HAP-1 (cell line): ENCODE measurements around the gene AMOTL2.

ENCODE experiments used
- DNase-seq, 2 experiments: peaks; one replicate each; pipeline ENCODE4 v3.0.0-alpha.2; 2016 to 2020; ENCODE audit warnings: low spot score in 2 of 2
- H3K27me3 ChIP-seq: fragments of 250-450 bp; sonication (Bioruptor Pico); 2 replicates; pipeline ENCODE4 v1.5.1; 2020; ENCODE audit warnings: low read depth, mild to moderate bottlenecking, moderate library complexity
- H3K36me3 ChIP-seq: fragments of 250-450 bp; sonication (Bioruptor Pico); replicated peaks from 2 replicates; pipeline ENCODE4 v1.5.1; 2020; ENCODE audit warnings: mild to moderate bottlenecking
- H3K4me1 ChIP-seq: fragments of 250-450 bp; sonication (Bioruptor Pico); 2 replicates; pipeline ENCODE4 v1.5.1; 2020; ENCODE audit warnings: mild to moderate bottlenecking
- H3K4me3 ChIP-seq: fragments of 250-450 bp; sonication (Bioruptor Pico); 2 replicates; pipeline ENCODE4 v1.5.1; 2020; ENCODE audit warnings: mild to moderate bottlenecking, moderate library complexity
- H3K9me3 ChIP-seq: fragments of 250-450 bp; sonication (Bioruptor Pico); 2 replicates; pipeline ENCODE4 v1.5.1; 2020; ENCODE audit warnings: mild to moderate bottlenecking, moderate library complexity
- in situ Hi-C: fragments of 300-500 bp; cut with MboI; formaldehyde crosslinking; loops from 3 replicates; pipeline ENCODE4 v1.14.3; 2020; ENCODE audit warnings: low sequenced_read_pairs, inconsistent platforms, mixed read lengths

Gene AMOTL2

GRCh38 chr3:134336587-134336986 is 37.7 kb downstream of the AMOTL2 start:
- H3K4me3 ChIP-seq = no peak overlapping the region
- H3K9me3 ChIP-seq = no peaks in the 10 kb centered on the region
- H3K4me1 ChIP-seq = peaks cover 22% of the 10 kb centered on the region
- no peak for DNase-seq
- in situ Hi-C loops = no loop called here
- H3K27me3 ChIP-seq = no peaks in the 10 kb centered on the region
- H3K36me3 ChIP-seq = no peaks in the 10 kb centered on the region

GRCh38 chr3:134334901-134335280 is 39.4 kb downstream of the AMOTL2 start:
- no peak for DNase-seq
- no peaks in the 10 kb centered on the region for H3K36me3 ChIP-seq
- no peaks in the 10 kb centered on the region for H3K27me3 ChIP-seq
- in situ Hi-C loops = no loop called here
- H3K4me3 ChIP-seq = no peak overlapping the region
- peaks cover 31% of the 10 kb centered on the region for H3K4me1 ChIP-seq
- no peaks in the 10 kb centered on the region for H3K9me3 ChIP-seq

- in situ Hi-C loops = no loop called here
- H3K36me3 ChIP-seq = no peaks in the 10 kb centered on the region
- H3K4me3 ChIP-seq = no peak overlapping the region
- H3K27me3 ChIP-seq = no peaks in the 10 kb centered on the region
- DNase-seq = no peak
- H3K9me3 ChIP-seq = no peaks in the 10 kb centered on the region
- peaks cover 35% of the 10 kb centered on the region for H3K4me1 ChIP-seq
Measured at GRCh38 chr3:134334231-134334900, 39.9 kb downstream of the AMOTL2 start.

- Histone ChIP-seq H3K4me1 (peaks cover 38% of the 10 kb centered on the region), H3K27me3 (no peaks in the 10 kb centered on the region), H3K4me3 (no peak overlapping the region), H3K36me3 (no peaks in the 10 kb centered on the region), H3K9me3 (no peaks in the 10 kb centered on the region)
- DNase-seq = peak; percentile 63 to 79
- in situ Hi-C loops = no loop called here
Measured at GRCh38 chr3:134333522-134334181, 40.6 kb downstream of the AMOTL2 start.

- in situ Hi-C loops = no loop called here
- H3K36me3 ChIP-seq = no peaks in the 10 kb centered on the region
- no peak for DNase-seq
- H3K9me3 ChIP-seq = no peaks in the 10 kb centered on the region
- H3K4me1 ChIP-seq = peaks cover 49% of the 10 kb centered on the region
- H3K27me3 ChIP-seq = no peaks in the 10 kb centered on the region
- H3K4me3 ChIP-seq = no peak overlapping the region
Measured at GRCh38 chr3:134332344-134332743, 41.9 kb downstream of the AMOTL2 start.

GRCh38 chr3:134331811-134332199 is 42.4 kb downstream of the AMOTL2 start:
- H3K36me3 ChIP-seq = no peaks in the 10 kb centered on the region
- H3K27me3 ChIP-seq = no peaks in the 10 kb centered on the region
- no peaks in the 10 kb centered on the region for H3K9me3 ChIP-seq
- H3K4me3 ChIP-seq = no peak overlapping the region
- in situ Hi-C loops = no loop called here
- DNase-seq = no peak
- peaks cover 55% of the 10 kb centered on the region for H3K4me1 ChIP-seq

GRCh38 chr3:134330883-134331810 is 43.1 kb downstream of the AMOTL2 start:
- in situ Hi-C loops = no loop called here
- peaks cover 60% of the 10 kb centered on the region for H3K4me1 ChIP-seq
- no peak overlapping the region for H3K4me3 ChIP-seq
- peak in 1 of 2 experiments; percentile 54 for DNase-seq
- H3K9me3 ChIP-seq = no peaks in the 10 kb centered on the region
- no peaks in the 10 kb centered on the region for H3K36me3 ChIP-seq
- no peaks in the 10 kb centered on the region for H3K27me3 ChIP-seq

- peaks cover 51% of the 10 kb centered on the region for H3K4me1 ChIP-seq
- peak in 1 of 2 experiments; percentile 3 for DNase-seq
- in situ Hi-C loops = no loop called here
- no peak overlapping the region for H3K4me3 ChIP-seq
- no peaks in the 10 kb centered on the region for H3K9me3 ChIP-seq
- H3K36me3 ChIP-seq = no peaks in the 10 kb centered on the region
- H3K27me3 ChIP-seq = no peaks in the 10 kb centered on the region
Measured at GRCh38 chr3:134328846-134329245, 45.4 kb downstream of the AMOTL2 start.

- DNase-seq = peak in 1 of 2 experiments; percentile 7
- in situ Hi-C loops = no loop called here
- H3K4me1 ChIP-seq = peaks cover 46% of the 10 kb centered on the region
- H3K36me3 ChIP-seq = no peaks in the 10 kb centered on the region
- H3K27me3 ChIP-seq = no peaks in the 10 kb centered on the region
- no peak overlapping the region for H3K4me3 ChIP-seq
- no peaks in the 10 kb centered on the region for H3K9me3 ChIP-seq
Measured at GRCh38 chr3:134328147-134328591, 46.1 kb downstream of the AMOTL2 start.

GRCh38 chr3:134327594-134327975 is 46.7 kb downstream of the AMOTL2 start:
- H3K4me1 ChIP-seq = peaks cover 43% of the 10 kb centered on the region
- H3K9me3 ChIP-seq = no peaks in the 10 kb centered on the region
- H3K27me3 ChIP-seq = no peaks in the 10 kb centered on the region
- H3K4me3 ChIP-seq = no peak overlapping the region
- H3K36me3 ChIP-seq = no peaks in the 10 kb centered on the region
- in situ Hi-C loops = no loop called here
- peak in 1 of 2 experiments; percentile 16 for DNase-seq

- Histone ChIP-seq H3K4me1 (peaks cover 42% of the 10 kb centered on the region), H3K36me3 (no peaks in the 10 kb centered on the region), H3K27me3 (no peaks in the 10 kb centered on the region), H3K9me3 (no peaks in the 10 kb centered on the region), H3K4me3 (no peak overlapping the region)
- in situ Hi-C loops = no loop called here
- DNase-seq = peak; percentile 56 to 71
Measured at GRCh38 chr3:134326760-134327593, 47.3 kb downstream of the AMOTL2 start.

GRCh38 chr3:134326126-134326525 is 48.1 kb downstream of the AMOTL2 start:
- peaks cover 34% of the 10 kb centered on the region for H3K4me1 ChIP-seq

GRCh38 chr3:134325706-134326105 is 48.5 kb downstream of the AMOTL2 start:
- in situ Hi-C loops = no loop called here
- no peaks in the 10 kb centered on the region for H3K36me3 ChIP-seq
- no peak overlapping the region for H3K4me3 ChIP-seq
- H3K9me3 ChIP-seq = no peaks in the 10 kb centered on the region
- DNase-seq = no peak
- peaks cover 29% of the 10 kb centered on the region for H3K4me1 ChIP-seq
- no peaks in the 10 kb centered on the region for H3K27me3 ChIP-seq

More at GRCh38 chr3:134326126-134326525, 48.1 kb downstream of the AMOTL2 start:
- Histone ChIP-seq H3K36me3 (no peaks in the 10 kb centered on the region), H3K27me3 (no peaks in the 10 kb centered on the region), H3K4me3 (no peak overlapping the region), H3K9me3 (no peaks in the 10 kb centered on the region)
- in situ Hi-C loops = no loop called here
- DNase-seq = no peak
